Neutrophil (primary cell): ENCODE results near the gene PTPRD.

Experiments used
- H3K27ac ChIP-seq: fragments of 200-600 bp; sonication (generic); 2 replicates; pipeline ENCODE4 v1.5.1; 2016; ENCODE audit warnings: mild to moderate bottlenecking, moderate library complexity
- H3K27me3 ChIP-seq: fragments of 200-600 bp; sonication (generic); 2 replicates; pipeline ENCODE4 v1.6.0; 2016; ENCODE audit warnings: mild to moderate bottlenecking
- H3K36me3 ChIP-seq: fragments of 200-600 bp; sonication (generic); 2 replicates; pipeline ENCODE4 v1.5.1; 2017
- H3K4me1 ChIP-seq, 2 experiments: fragments of 200-600 bp in 1 of 2; sonication (generic) in 1 of 2; 1 replicate in 1 of 2; 2 replicates in 1 of 2; pipeline versions ENCODE4 v1.5.1 to v1.6.1; 2013 to 2016; ENCODE audit warnings: low read depth in 1 of 2, low read length in 1 of 2, mild to moderate bottlenecking in 1 of 2, moderate library complexity in 1 of 2; ENCODE audit not compliant: control insufficient read depth in 1 of 2, insufficient read depth in 1 of 2
- H3K4me3 ChIP-seq, 2 experiments: fragments of 200-600 bp in 1 of 2; sonication (generic) in 1 of 2; 1 replicate in 1 of 2; 2 replicates in 1 of 2; pipeline ENCODE4 v1.5.1; 2013 to 2016; ENCODE audit warnings: low read depth in 1 of 2, low read length in 1 of 2, mild to moderate bottlenecking in 1 of 2, moderate library complexity in 1 of 2
- H3K9me3 ChIP-seq: fragments of 200-600 bp; sonication (generic); 2 replicates; pipeline ENCODE4 v1.5.1; 2016
- TF ChIP-seq, protein P1 (sequence below): fragments of 200-600 bp; sonication (generic); IDR thresholded peaks from 2 replicates; pipeline ENCODE4 v1.5.1; 2016; ENCODE audit warnings: antibody characterized with exemption

PTPRD gene

GRCh38 chr9:8371686-8372085 lies 2241.1 kb downstream of the PTPRD start:
- Histone ChIP-seq H3K9me3 (no peaks in the 10 kb centered on the region), H3K36me3 (no peaks in the 10 kb centered on the region), H3K27me3 (no peaks in the 10 kb centered on the region), H3K4me3 (no peak overlapping the region), H3K4me1 (no peaks in the 10 kb centered on the region), H3K27ac (no peak overlapping the region)
- TF ChIP-seq, protein P1, sequence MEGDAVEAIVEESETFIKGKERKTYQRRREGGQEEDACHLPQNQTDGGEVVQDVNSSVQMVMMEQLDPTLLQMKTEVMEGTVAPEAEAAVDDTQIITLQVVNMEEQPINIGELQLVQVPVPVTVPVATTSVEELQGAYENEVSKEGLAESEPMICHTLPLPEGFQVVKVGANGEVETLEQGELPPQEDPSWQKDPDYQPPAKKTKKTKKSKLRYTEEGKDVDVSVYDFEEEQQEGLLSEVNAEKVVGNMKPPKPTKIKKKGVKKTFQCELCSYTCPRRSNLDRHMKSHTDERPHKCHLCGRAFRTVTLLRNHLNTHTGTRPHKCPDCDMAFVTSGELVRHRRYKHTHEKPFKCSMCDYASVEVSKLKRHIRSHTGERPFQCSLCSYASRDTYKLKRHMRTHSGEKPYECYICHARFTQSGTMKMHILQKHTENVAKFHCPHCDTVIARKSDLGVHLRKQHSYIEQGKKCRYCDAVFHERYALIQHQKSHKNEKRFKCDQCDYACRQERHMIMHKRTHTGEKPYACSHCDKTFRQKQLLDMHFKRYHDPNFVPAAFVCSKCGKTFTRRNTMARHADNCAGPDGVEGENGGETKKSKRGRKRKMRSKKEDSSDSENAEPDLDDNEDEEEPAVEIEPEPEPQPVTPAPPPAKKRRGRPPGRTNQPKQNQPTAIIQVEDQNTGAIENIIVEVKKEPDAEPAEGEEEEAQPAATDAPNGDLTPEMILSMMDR, result no peak

- H3K4me3 ChIP-seq, result no peak overlapping the region
- H3K4me1 ChIP-seq, result no peaks in the 10 kb centered on the region
- H3K27me3 ChIP-seq, result no peaks in the 10 kb centered on the region
- no peak overlapping the region for H3K27ac ChIP-seq
- TF ChIP-seq, protein P1, result no peak
- H3K9me3 ChIP-seq, result no peaks in the 10 kb centered on the region
- no peaks in the 10 kb centered on the region for H3K36me3 ChIP-seq
These were observed 2246.5 kb downstream of the PTPRD start for GRCh38 chr9:8366161-8366926.

DNA sequence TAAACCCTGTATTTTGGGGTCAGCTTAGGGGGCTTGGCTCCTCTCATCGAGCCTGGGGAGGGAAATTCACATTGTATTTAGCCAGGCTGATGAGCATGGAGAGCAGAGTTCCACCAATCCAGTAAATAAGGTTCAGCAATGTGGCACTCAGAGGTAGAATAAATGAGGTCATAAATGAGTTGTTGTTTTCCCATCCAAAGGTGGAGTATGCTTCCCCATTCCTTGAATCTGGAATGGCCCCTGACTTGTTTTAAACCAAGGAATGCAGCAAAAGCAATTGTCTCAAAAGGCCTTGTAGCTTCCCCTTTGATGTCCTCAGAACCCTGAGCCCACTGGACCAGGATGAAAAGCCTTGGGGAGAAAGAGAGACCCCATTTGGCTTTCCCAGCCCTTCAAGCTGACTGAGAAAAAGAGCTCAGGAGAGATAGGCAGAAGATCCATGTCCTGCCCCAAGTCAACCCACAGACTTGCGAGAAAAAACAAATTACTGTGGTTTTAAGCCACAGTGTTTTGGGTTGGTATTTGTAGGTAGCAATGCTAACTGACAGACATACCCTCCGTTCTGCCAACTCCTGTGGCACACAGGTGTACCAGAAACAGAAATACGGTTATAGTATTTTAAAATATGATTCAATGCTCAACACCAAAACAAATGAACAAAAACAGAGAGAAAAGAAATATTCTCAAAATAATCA lies 2247.2 kb downstream of the PTPRD start:
- Histone ChIP-seq H3K27ac (no peak overlapping the region), H3K4me1 (no peaks in the 10 kb centered on the region), H3K36me3 (no peaks in the 10 kb centered on the region), H3K27me3 (no peaks in the 10 kb centered on the region), H3K4me3 (no peak overlapping the region), H3K9me3 (no peaks in the 10 kb centered on the region)
- TF ChIP-seq, protein P1, result no peak

DNA sequence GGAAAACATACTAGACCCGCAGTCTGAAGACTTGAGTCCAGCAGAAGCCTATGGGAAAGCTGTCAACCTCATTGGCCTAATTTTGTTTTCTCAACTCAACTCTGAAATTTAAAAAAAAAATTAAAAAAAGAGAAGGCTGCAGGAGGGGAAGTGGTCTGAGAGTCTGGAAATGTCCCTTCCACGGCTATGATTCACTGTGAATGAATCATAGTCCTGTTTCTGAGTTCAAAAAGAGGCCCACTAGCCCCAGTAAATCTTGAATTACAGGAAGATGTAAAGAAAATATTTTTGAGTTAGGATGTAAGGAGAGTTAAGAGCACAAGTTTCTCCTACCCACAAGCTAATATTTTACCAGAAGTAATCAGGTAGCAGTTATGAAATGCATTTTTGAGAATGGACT lies 2247.8 kb downstream of the PTPRD start:
- Histone ChIP-seq H3K4me3 (no peak overlapping the region), H3K4me1 (no peaks in the 10 kb centered on the region), H3K27ac (no peak overlapping the region), H3K36me3 (no peaks in the 10 kb centered on the region), H3K9me3 (no peaks in the 10 kb centered on the region), H3K27me3 (no peaks in the 10 kb centered on the region)
- TF ChIP-seq, protein P1, result no peak

DNA sequence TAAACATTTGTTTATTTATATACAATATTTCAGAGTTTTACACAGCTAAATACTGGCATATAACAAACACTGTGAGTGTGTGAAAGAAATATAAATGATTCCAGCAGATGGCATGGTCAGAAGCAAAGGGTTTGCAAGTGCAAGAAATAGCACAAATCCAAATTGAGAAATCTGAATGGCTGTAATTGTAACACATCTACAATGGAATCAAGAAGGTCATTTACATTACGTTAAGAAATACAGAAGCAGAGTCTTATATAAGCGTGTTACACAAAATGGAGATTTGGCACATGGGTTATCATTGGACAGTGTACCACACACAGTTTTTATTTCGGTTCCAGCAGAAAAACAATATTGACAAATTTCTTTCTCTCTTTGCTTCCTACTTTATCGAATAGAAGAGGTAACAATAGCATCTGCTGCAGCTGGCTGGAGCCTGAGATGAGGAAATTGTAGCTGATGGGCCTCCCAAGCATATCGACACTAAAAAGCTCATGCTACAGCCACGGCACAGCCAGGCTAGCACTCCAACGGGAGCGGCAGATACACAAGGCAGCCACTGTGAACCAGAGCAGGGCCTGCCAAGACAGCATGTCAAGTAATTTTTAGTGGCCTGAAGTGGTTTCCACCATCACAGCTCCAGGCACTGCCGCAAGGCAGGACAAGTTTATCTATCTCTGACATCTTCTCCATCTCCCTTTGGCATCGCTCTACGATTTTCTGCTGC lies 2248.6 kb downstream of the PTPRD start:
- Histone ChIP-seq H3K27ac (no peak overlapping the region), H3K36me3 (no peaks in the 10 kb centered on the region), H3K4me3 (no peak overlapping the region), H3K4me1 (no peaks in the 10 kb centered on the region), H3K27me3 (no peaks in the 10 kb centered on the region), H3K9me3 (no peaks in the 10 kb centered on the region)
- TF ChIP-seq, protein P1, result no peak
